ENCODE data around the gene RAB18. TPM values are rescaled to one million over a fixed set of nuclear protein-coding genes. Genes with fewer than 3 reads are reported as not detected.

The RAB18 gene
- total and polyA plus RNA-seq, 2 of the 8 experiments (the other 6 are each of a cell fraction or from before 2014, with no cell fraction given), result 14.7 to 69.7 TPM

DNA sequence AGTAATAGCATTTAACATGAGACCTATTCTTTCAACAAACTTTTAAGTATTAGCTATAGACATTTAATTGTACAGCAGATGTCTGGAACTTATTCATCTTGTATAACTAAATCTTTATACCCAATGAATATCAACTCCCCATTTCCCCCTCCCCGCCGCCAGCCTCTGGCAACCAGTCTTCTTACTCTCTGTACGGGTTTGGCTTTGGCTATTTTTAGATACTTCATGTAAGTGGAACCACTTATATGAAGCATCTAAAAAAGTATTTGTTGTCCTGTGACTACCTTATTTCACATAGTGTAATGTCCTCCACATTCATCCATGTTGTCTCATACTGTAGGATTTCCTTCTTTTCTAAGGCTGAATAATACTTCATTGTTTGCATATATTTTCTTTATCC is 60.8 kb downstream of the RAB18 start (continued):
- TF ChIP-seq ATF2 (IDR thresholded peaks at IDR 0.05; ENCODE audit: low read length) (no peak), CREB1 (IDR thresholded peaks at IDR 0.05) (no peak), POLR2A (IDR thresholded peaks at IDR 0.05; ENCODE audit: control extremely low read depth in 1 of 2, low read depth in 2 of 2, low read length in 2 of 2) (no peak)
